ENCODE results near the gene HERC3. TPM values are rescaled to one million over a fixed set of nuclear protein-coding genes. Genes with fewer than 3 reads are reported as not detected.
A peak's percentile ranks its signal among the peaks of the same experiment; 100 is the strongest.

The HERC3 gene
- total RNA-seq, 4 donors from 2014 or later: 50.5 to 73.4 (median 57.4) TPM

GRCh38 chr4:88674979-88675378, 82.7 kb downstream of the HERC3 start:
- TF ChIP-seq CTCF (IDR thresholded peaks at IDR 0.05) (no peak), POLR2A (IDR thresholded peaks at IDR 0.05) (no peak)
- Histone ChIP-seq H3K4me1 (no peaks in the 10 kb centered on the region), H3K36me3 (peaks cover 0 to 55% (median 3%) of the 10 kb centered on the region in 3 donors), H3K9me3 (no peaks in the 10 kb centered on the region), H3K27ac (no peak overlapping the region), H3K27me3 (no peaks in the 10 kb centered on the region), H3K4me3 (no peak overlapping the region)
- DNase-seq: no peak

- peaks cover 0 to 55% (median 3%) of the 10 kb centered on the region in 3 donors for H3K36me3 ChIP-seq
- H3K27me3 ChIP-seq: no peaks in the 10 kb centered on the region
Measured at GRCh38 chr4:88675543-88675942, 83.3 kb downstream of the HERC3 start.

GRCh38 chr4:88681209-88681608, 88.9 kb downstream of the HERC3 start:
- no peaks in the 10 kb centered on the region for H3K4me1 ChIP-seq
- H3K27me3 ChIP-seq: no peaks in the 10 kb centered on the region
- H3K36me3 ChIP-seq: peaks cover 0 to 73% (median 3%) of the 10 kb centered on the region in 3 donors
- no peaks in the 10 kb centered on the region for H3K9me3 ChIP-seq
- no peak overlapping the region for H3K27ac ChIP-seq
- TF ChIP-seq CTCF (IDR thresholded peaks at IDR 0.05) (no peak), POLR2A (IDR thresholded peaks at IDR 0.05) (no peak)
- no peak overlapping the region for H3K4me3 ChIP-seq
- DNase-seq: no peak

More at GRCh38 chr4:88675543-88675942, 83.3 kb downstream of the HERC3 start:
- no peak for DNase-seq
- Histone ChIP-seq H3K4me1 (no peaks in the 10 kb centered on the region), H3K4me3 (no peak overlapping the region), H3K27ac (no peak overlapping the region), H3K9me3 (no peaks in the 10 kb centered on the region)
- TF ChIP-seq CTCF (IDR thresholded peaks at IDR 0.05): no peak

- Histone ChIP-seq H3K27me3 (no peaks in the 10 kb centered on the region), H3K9me3 (no peaks in the 10 kb centered on the region), H3K4me1 (no peaks in the 10 kb centered on the region), H3K4me3 (no peak overlapping the region), H3K36me3 (peaks cover 0 to 40% (median 0%) of the 10 kb centered on the region in 3 donors), H3K27ac (no peak overlapping the region)
- no peak for DNase-seq
- TF ChIP-seq CTCF (IDR thresholded peaks at IDR 0.05) (no peak), POLR2A (IDR thresholded peaks at IDR 0.05) (no peak)
Measured at GRCh38 chr4:88690355-88690754, 98.1 kb downstream of the HERC3 start.

GRCh38 chr4:88693792-88694191, 101.5 kb downstream of the HERC3 start:
- Histone ChIP-seq H3K4me3 (no peak overlapping the region), H3K27me3 (no peaks in the 10 kb centered on the region), H3K36me3 (peaks cover 0 to 22% (median 0%) of the 10 kb centered on the region in 3 donors), H3K9me3 (no peaks in the 10 kb centered on the region), H3K4me1 (no peaks in the 10 kb centered on the region), H3K27ac (no peak overlapping the region)
- no peak for DNase-seq
- TF ChIP-seq POLR2A (IDR thresholded peaks at IDR 0.05) (no peak), CTCF (IDR thresholded peaks at IDR 0.05) (no peak)

GRCh38 chr4:88696630-88697029, 104.3 kb downstream of the HERC3 start:
- no peak overlapping the region for H3K27ac ChIP-seq
- peak overlapping the region in 2 of 4 donors; percentile 55 to 60 for H3K4me3 ChIP-seq
- no peaks in the 10 kb centered on the region for H3K4me1 ChIP-seq
- H3K36me3 ChIP-seq: peaks cover 0 to 14% (median 0%) of the 10 kb centered on the region in 3 donors
- DNase-seq: no peak
- no peaks in the 10 kb centered on the region for H3K27me3 ChIP-seq
- no peaks in the 10 kb centered on the region for H3K9me3 ChIP-seq
- TF ChIP-seq CTCF (IDR thresholded peaks at IDR 0.05): no peak
- no peak for TF ChIP-seq POLR2A (IDR thresholded peaks at IDR 0.05)
